H1 (cell line): Measurements from ENCODE around the gene LONP2. TPM values are rescaled to one million over a fixed set of nuclear protein-coding genes. Genes with fewer than 3 reads are reported as not detected.

Experiments
- CHD1 ChIP-seq: IDR thresholded peaks from 2 replicates; pipeline ENCODE4 v1.6.1; 2012; ENCODE audit warnings: low read depth, low read length, improper control_type of control experiment
- CREB1 ChIP-seq: IDR thresholded peaks from 2 replicates; pipeline ENCODE4 v1.6.1; 2012; ENCODE audit warnings: inconsistent platforms
- HDAC6 ChIP-seq: IDR thresholded peaks from one replicate; pipeline ENCODE4 v1.7.1; 2012; ENCODE audit warnings: low read depth, mild to moderate bottlenecking, inconsistent platforms, low read length, moderate library complexity
- KDM1A ChIP-seq: fragments of 200-600, 300-600 bp; sonication (generic); IDR thresholded peaks from 2 replicates; pipeline ENCODE4 v1.7.1; 2016; ENCODE audit warnings: mild to moderate bottlenecking, low read length, borderline replicate concordance
- KDM5A ChIP-seq: fragments of 200-600 bp; IDR thresholded peaks from 2 replicates; pipeline ENCODE4 v1.7.1; 2012; ENCODE audit warnings: mild to moderate bottlenecking, low read length, inconsistent platforms, mixed read lengths
- PHF8 ChIP-seq: fragments of 200-600 bp; sonication (generic); conservative IDR thresholded peaks from 2 replicates; pipeline ENCODE4 v1.7.1; 2012; ENCODE audit warnings: low read depth, mild to moderate bottlenecking, inconsistent platforms, low read length, moderate library complexity
- SP4 ChIP-seq: IDR thresholded peaks from 2 replicates; pipeline ENCODE4 v1.6.1; 2012; ENCODE audit warnings: low read length, inconsistent platforms
- TEAD4 ChIP-seq: IDR thresholded peaks from 2 replicates; pipeline ENCODE4 v1.6.1; 2012; ENCODE audit warnings: low read depth, low read length, inconsistent platforms, mixed read lengths
- polyA plus RNA-seq, 7 experiments: library from polyadenylated mRNA; depleted of rRNA in 3 of 7; stranded (reverse) in 5 of 7; unstranded in 2 of 7; fragments of >200 nt in 5 of 7; fragments of 200-250 nt in 2 of 7; gene quantifications; 1 replicate in 5 of 7; 2 replicates in 1 of 7; 4 replicates in 1 of 7; pipeline versions ENCODE4 v1.2.1 to v1.2.3, GENCODE V29; 2011 to 2013; ENCODE audit warnings: missing spikeins in 2 of 7, mixed read lengths in 2 of 7
- total RNA-seq: library from RNA; stranded (reverse); fragmentation: NEBNext Ultra II Directional; extraction: Animal tissue kit (Norgen Biotek cat#: 25700); gene quantifications from 2 replicates; pipeline ENCODE4 v1.2.1, GENCODE V29; 2021

The LONP2 gene
- total and polyA plus RNA-seq, 2 of the 8 experiments (the other 6 are each of a cell fraction or from before 2014, with no cell fraction given) = 8.1 to 23.1 TPM

DNA sequence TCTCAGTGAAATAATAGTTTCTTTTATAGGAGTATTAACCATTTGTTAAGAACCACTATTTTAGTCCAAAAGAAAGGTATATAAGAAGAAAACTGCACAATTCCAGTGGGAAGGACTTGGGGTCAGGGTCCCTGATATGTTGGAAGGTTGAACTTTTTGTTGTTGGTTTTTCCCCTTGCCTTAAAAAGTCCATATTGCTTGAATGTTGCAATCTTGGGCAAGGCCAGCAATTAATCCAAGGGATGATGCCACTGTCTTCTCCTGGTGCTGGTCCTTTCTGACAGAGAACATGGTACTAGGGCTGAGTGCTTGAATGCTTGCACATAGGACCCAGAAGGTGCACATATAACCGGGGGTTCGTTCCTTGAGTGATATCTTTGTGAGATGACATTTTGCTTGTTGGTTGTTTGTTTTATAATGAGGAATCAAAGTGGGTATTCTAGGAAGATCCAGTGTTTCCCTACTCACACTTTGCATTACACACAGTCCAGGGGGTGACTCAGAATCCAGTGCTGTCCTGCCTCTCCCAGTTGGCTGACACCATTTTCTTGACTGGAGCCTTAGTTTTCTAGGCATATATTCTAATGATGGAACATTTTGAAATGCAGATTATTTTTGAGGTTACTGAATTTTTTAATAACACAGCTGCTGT, 86.2 kb downstream of the LONP2 start (continued):
- no peak for TF ChIP-seq HDAC6
- no peak for TF ChIP-seq KDM1A
- no peak for TF ChIP-seq SP4
- TF ChIP-seq TEAD4 = no peak
- no peak for TF ChIP-seq PHF8
- no peak for TF ChIP-seq KDM5A
- TF ChIP-seq CHD1 = no peak
- TF ChIP-seq CREB1 = no peak
